B cell (primary cell): Measurements from ENCODE around the gene DENND2C. TPM values are rescaled to one million over a fixed set of nuclear protein-coding genes. Genes with fewer than 3 reads are reported as not detected.

ENCODE experiments used
- ATAC-seq: fragments of 200-7000 bp; cut with Tn5 transposase; one replicate; pipeline ENCODE4 v1.10.0; 2021; ENCODE audit warnings: low read depth, mild to moderate bottlenecking, moderate number of reproducible peaks, moderate library complexity
- CTCF ChIA-PET: fragments of 350-600 bp; sonication (Branson Sonifier 250); formaldehyde crosslinking; loops from one replicate; lab custom pipeline; 2021; ENCODE audit warnings: antibody characterized with exemption, inconsistent platforms; lab: Charles Lee
- POLR2A ChIA-PET: fragments of 350-600 bp; sonication (Branson Sonifier 250); formaldehyde crosslinking; loops from one replicate; lab custom pipeline; 2021; ENCODE audit warnings: antibody characterized with exemption; lab: Charles Lee
- DNase-seq: peaks from one replicate; pipeline ENCODE4 v3.0.0; 2013
- H2AFZ ChIP-seq: 2 replicates; pipeline ENCODE4 v1.6.1; 2012; ENCODE audit warnings: mild to moderate bottlenecking, low read depth, low read length; ENCODE audit not compliant: insufficient read depth, poor library complexity, severe bottlenecking
- H3K27ac ChIP-seq, 2 donors: 1 replicate in 1 of 2; 2 replicates in 1 of 2; pipeline ENCODE4 v1.5.1; 2012 to 2013; ENCODE audit warnings: low read length in 2 of 2, mild to moderate bottlenecking in 2 of 2, moderate library complexity in 1 of 2
- H3K27me3 ChIP-seq, 4 experiments: fragments of 200-600 bp in 1 of 4; sonication (generic) in 1 of 4; replicated peaks in 1 of 4; 1 replicate in 2 of 4; 2 replicates in 2 of 4; pipeline versions ENCODE4 v1.6.1 to v1.7.0; 2013 to 2016; ENCODE audit warnings: low read length in 3 of 4, mild to moderate bottlenecking in 2 of 4, mixed read lengths in 1 of 4, moderate library complexity in 1 of 4; ENCODE audit not compliant: insufficient read depth in 4 of 4, control insufficient read depth in 3 of 4; ENCODE audit errors: control extremely low read depth in 1 of 4
- H3K36me3 ChIP-seq, 2 experiments: replicated peaks in 1 of 2; 1 replicate in 1 of 2; 2 replicates in 1 of 2; pipeline versions ENCODE4 v1.6.1 to v1.7.1; 2013; ENCODE audit warnings: low read length in 1 of 2; ENCODE audit not compliant: insufficient read depth in 2 of 2, control insufficient read depth in 1 of 2; ENCODE audit errors: control extremely low read depth in 1 of 2, extremely low read depth in 1 of 2
- H3K4me1 ChIP-seq, 2 donors: fragments of 200-600 bp in 1 of 2; sonication (generic) in 1 of 2; 1 replicate in 1 of 2; 2 replicates in 1 of 2; pipeline versions ENCODE4 v1.5.1 to v1.6.1; 2013 to 2017; ENCODE audit warnings: low read length in 2 of 2; ENCODE audit not compliant: control insufficient read depth in 2 of 2, insufficient read depth in 2 of 2
- H3K4me2 ChIP-seq: replicated peaks from 2 replicates; pipeline ENCODE3; 2012; ENCODE audit warnings: mild to moderate bottlenecking, low read depth, low read length; ENCODE audit not compliant: poor library complexity, severe bottlenecking
- H3K4me3 ChIP-seq, 5 experiments: fragments of 200-600 bp in 1 of 5; sonication (generic) in 1 of 5; 1 replicate in 3 of 5; 2 replicates in 2 of 5; pipeline versions ENCODE4 v1.5.1 to v1.7.0; 2011 to 2016; ENCODE audit warnings: low read length in 4 of 5, mild to moderate bottlenecking in 4 of 5, low read depth in 2 of 5, control low read depth in 1 of 5, moderate library complexity in 1 of 5; ENCODE audit not compliant: insufficient read depth in 1 of 5; ENCODE audit errors: control extremely low read depth in 1 of 5, extremely low read depth in 1 of 5
- H3K79me2 ChIP-seq: fragments of 200-600 bp; sonication (generic); one replicate; pipeline ENCODE4 v1.6.0; 2016; ENCODE audit warnings: low read length; ENCODE audit not compliant: control insufficient read depth, insufficient read depth
- H3K9ac ChIP-seq: fragments of 200-600 bp; sonication (generic); 2 replicates; pipeline ENCODE4 v1.6.1; 2017; ENCODE audit warnings: mild to moderate bottlenecking, low read length, moderate library complexity
- H3K9me3 ChIP-seq, 3 donors: one replicate each; pipeline versions ENCODE4 v1.6.1 to v1.7.1; 2013; ENCODE audit warnings: low read length in 2 of 3; ENCODE audit not compliant: control insufficient read depth in 2 of 3, insufficient read depth in 1 of 3; ENCODE audit errors: control extremely low read depth in 1 of 3
- H4K20me1 ChIP-seq: 2 replicates; pipeline ENCODE4 v1.6.0; 2012; ENCODE audit warnings: mild to moderate bottlenecking, low read length; ENCODE audit not compliant: insufficient read depth, control insufficient read depth, poor library complexity, severe bottlenecking
- H3K27ac Mint-ChIP-seq: one replicate; pipeline ENCODE4 v1.8.0; 2021; ENCODE audit warnings: mixed read lengths
- H3K27me3 Mint-ChIP-seq: one replicate; pipeline ENCODE4 v1.8.0; 2021; ENCODE audit warnings: mixed read lengths
- H3K4me1 Mint-ChIP-seq: one replicate; pipeline ENCODE4 v1.8.0; 2021; ENCODE audit warnings: mixed read lengths
- H3K4me3 Mint-ChIP-seq: one replicate; pipeline ENCODE4 v1.8.0; 2021; ENCODE audit warnings: mixed read lengths
- H3K9me3 Mint-ChIP-seq: one replicate; pipeline ENCODE4 v1.8.0; 2022; ENCODE audit warnings: mixed read lengths; ENCODE audit not compliant: insufficient read depth
- EZH2 ChIP-seq: IDR thresholded peaks from 2 replicates; pipeline ENCODE4 v1.6.1; 2012; ENCODE audit warnings: borderline replicate concordance, low read depth, mild to moderate bottlenecking, moderate library complexity, low read length; ENCODE audit not compliant: insufficient read depth, poor library complexity, severe bottlenecking
- WGBS: methylation state at CpG from one replicate; pipeline ENCODE4 v1.1.5; 2013; ENCODE audit warnings: missing lambda C conversion rate; ENCODE audit not compliant: insufficient coverage; 5-methylcytosine and 5-hydroxymethylcytosine counted together
- intact Hi-C: fragments of 100-400 bp; cut with micrococcal nuclease; formaldehyde crosslinking; loops from one replicate; pipeline ENCODE4 v1.10.0; 2022
- polyA minus RNA-seq: library from RNA; depleted of rRNA, polyadenylated mRNA; stranded (reverse); fragments of >200 nt; gene quantifications from 2 replicates; pipeline ENCODE4 v1.2.3, GENCODE V29; 2012
- polyA plus RNA-seq: library from polyadenylated mRNA; depleted of rRNA; stranded (reverse); fragments of >200 nt; gene quantifications from 2 replicates; pipeline ENCODE4 v1.2.3, GENCODE V29; 2012
- total RNA-seq, 2 donors: library from RNA; stranded (reverse); fragments of 120-200 nt in 1 of 2; gene quantifications; 1 replicate in 1 of 2; 2 replicates in 1 of 2; pipeline versions ENCODE4 v1.2.3 to v1.2.4, GENCODE V29; 2013 to 2022
- TF ChIP-seq, protein P1 (sequence below): fragments of 200-600 bp; IDR thresholded peaks from one replicate; pipeline ENCODE4 v1.8.0; 2022; ENCODE audit warnings: antibody characterized with exemption, mild to moderate bottlenecking

Gene DENND2C, protein sequence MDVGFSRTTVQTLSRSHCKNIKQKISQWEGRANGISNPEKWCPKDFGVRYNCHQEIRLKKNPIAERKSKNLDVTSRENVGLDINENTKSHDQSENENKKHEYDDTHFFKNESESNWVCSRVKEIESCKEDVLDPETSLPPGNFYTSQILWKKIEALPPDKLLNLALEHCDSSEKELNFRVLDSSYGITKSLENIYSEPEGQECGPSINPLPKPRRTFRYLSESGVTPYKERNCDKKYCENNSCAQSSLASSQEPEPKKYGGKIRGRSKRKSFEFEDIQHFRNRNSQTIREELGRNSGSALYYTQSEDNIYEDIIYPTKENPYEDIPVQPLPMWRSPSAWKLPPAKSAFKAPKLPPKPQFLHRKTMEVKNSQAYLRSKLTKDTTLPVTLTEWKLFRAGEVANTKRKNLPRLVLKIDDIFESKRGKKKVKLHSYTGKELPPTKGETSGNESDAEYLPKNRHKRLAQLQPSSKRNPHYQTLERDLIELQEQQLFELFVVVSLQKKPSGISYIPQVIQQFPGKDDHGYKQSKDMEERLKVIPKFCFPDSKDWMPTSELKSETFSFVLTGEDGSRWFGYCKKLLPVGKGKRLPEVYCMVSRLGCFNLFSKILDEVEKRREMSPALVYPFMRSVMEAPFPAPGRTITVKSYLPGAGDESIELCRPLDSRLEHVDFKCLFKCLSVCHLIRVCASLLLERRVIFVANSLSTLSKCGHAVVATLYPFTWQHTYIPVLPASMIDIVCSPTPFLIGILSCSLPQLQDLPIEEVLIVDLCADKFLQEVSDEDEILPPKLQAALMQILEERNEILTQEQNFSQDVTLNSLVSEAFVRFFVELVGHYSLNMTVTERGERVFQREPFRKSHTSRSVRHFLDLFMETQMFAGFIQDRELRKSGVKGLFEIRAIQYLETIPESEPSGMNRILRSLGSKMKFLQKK
- total RNA-seq (0.76 and 0.87 TPM in 2 replicates), polyA plus RNA-seq (0.18 and 0.27 TPM in 2 replicates), polyA minus RNA-seq (0.34 and 0.57 TPM in 2 replicates)
- total RNA-seq (2013), result 2.1 TPM

DNA sequence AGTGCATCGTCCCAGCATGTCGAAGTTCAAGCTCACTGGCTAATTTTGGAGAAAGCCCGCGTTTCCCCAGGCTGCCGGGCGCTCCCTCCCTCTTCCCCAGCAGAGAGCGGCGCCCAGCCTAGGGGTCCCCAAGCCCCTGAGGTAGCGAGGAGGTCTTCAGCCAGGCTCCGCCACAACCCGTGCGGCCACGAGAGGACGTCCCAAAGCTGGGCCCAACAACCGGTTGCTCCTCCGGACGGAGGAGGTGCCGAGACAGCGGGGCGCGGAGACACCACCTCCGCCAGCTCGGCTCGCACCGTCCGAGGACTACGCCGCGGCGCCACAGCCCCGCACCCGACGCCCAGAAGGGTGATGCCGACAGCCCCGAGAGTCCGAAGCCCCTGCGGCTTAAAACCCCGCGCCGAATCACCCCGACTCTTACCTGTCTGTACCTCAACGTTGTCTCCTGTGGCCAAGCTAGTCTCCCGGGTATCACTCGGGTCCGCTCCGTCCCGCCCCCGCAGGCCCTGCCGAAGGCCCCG lies at the start of gene DENND2C:
Gene DENND2C, minus strand, starts transcription at position 488 of the 521 bp plus-strand sequence. CDS start 44,065 bp downstream, outside the sequence.
- no peaks in the 10 kb centered on the region for H3K36me3 ChIP-seq
- H3K4me3 Mint-ChIP-seq, result peak within 1 kb of the TSS; percentile 99
- H3K27ac Mint-ChIP-seq, result peak within 1 kb of the TSS; percentile 73
- ATAC-seq (peak; percentile 49), DNase-seq (no peak)
- H3K9me3 Mint-ChIP-seq, result no peaks in the 10 kb centered on the region
- no peaks in the 10 kb centered on the region for H3K79me2 ChIP-seq
- H3K4me1 Mint-ChIP-seq, result peaks cover 14% of the 10 kb centered on the region
- peaks cover 38% of the 10 kb centered on the region for H3K27me3 Mint-ChIP-seq
- H3K4me3 ChIP-seq, result peak within 1 kb of the TSS; percentile 65 to 84 (median 72)
- ChIA-PET CTCF (no interaction called here), POLR2A (interaction anchor here (1.3 kb wide), 2 partner anchors 46 to 159 kb away, joined by 3 to 4 read pairs; partner anchors contain the start of gene TRIM33)
- no peaks in the 10 kb centered on the region for H3K9me3 ChIP-seq
- intact Hi-C loops, result loop anchor here (1.0 kb wide), 5 partner anchors 47 to 323 kb away; partner anchors contain the start of genes BCAS2, NRAS, SIKE1 and TRIM33
- peak within 1 kb of the TSS; percentile 74 for H3K9ac ChIP-seq
- under 1% methylated on average over 50 of the region's 50 CpGs for WGBS
- peak within 1 kb of the TSS; percentile 91 for H3K4me2 ChIP-seq
- H2AFZ ChIP-seq, result peak within 1 kb of the TSS; percentile 93
- TF ChIP-seq EZH2, result no peak
- TF ChIP-seq, protein P1, sequence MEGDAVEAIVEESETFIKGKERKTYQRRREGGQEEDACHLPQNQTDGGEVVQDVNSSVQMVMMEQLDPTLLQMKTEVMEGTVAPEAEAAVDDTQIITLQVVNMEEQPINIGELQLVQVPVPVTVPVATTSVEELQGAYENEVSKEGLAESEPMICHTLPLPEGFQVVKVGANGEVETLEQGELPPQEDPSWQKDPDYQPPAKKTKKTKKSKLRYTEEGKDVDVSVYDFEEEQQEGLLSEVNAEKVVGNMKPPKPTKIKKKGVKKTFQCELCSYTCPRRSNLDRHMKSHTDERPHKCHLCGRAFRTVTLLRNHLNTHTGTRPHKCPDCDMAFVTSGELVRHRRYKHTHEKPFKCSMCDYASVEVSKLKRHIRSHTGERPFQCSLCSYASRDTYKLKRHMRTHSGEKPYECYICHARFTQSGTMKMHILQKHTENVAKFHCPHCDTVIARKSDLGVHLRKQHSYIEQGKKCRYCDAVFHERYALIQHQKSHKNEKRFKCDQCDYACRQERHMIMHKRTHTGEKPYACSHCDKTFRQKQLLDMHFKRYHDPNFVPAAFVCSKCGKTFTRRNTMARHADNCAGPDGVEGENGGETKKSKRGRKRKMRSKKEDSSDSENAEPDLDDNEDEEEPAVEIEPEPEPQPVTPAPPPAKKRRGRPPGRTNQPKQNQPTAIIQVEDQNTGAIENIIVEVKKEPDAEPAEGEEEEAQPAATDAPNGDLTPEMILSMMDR, result no peak
- peaks cover 6 to 14% of the 10 kb centered on the region in 2 donors for H3K4me1 ChIP-seq
- no peaks in the 10 kb centered on the region for H4K20me1 ChIP-seq
- peaks cover 0 to 2% (median 0%) of the 10 kb centered on the region in 4 experiments for H3K27me3 ChIP-seq
- peak within 1 kb of the TSS in 1 of 2 donors; percentile 13 for H3K27ac ChIP-seq
